HCT116 (cell line): Measurements from ENCODE around the gene MED14. TPM values are rescaled to one million over a fixed set of nuclear protein-coding genes. Genes with fewer than 3 reads are reported as not detected.

Experiments used
- ATAC-seq: fragments of 200-7000 bp; cut with Tn5 transposase; 2 replicates; pipeline ENCODE4 v1.9.1; 2020; ENCODE audit warnings: mild to moderate bottlenecking, moderate library complexity
- BruUV-seq: library from RNA; stranded (reverse); fragments of 400-500 nt; replicated peaks from 2 replicates; lab custom pipeline; 2021; lab: Mats Ljungman, UMichigan
- CTCF ChIA-PET: fragments of 300-600 bp; sonication (Branson Sonifier 250); formaldehyde crosslinking; loops from one replicate; lab custom pipeline; 2021; ENCODE audit warnings: antibody characterized with exemption; lab: Charles Lee
- POLR2A ChIA-PET: fragments of 300-600, 350-600 bp; sonication (Branson Sonifier 250); formaldehyde crosslinking; loops from one replicate; lab custom pipeline; 2021; ENCODE audit warnings: antibody characterized with exemption; lab: Charles Lee
- RAD21 ChIA-PET, 2 experiments: fragments of 300-600 bp; sonication (Branson Sonifier 250); formaldehyde crosslinking; loops; one replicate each; lab custom pipeline; 2023; ENCODE audit warnings: low total read pairs in 2 of 2; ENCODE audit not compliant: uncharacterized antibody in 2 of 2, unreplicated experiment in 2 of 2, low non-redundant PET in 1 of 2; lab: Charles Lee
- DNase-seq: peaks from one replicate; pipeline ENCODE4 v3.0.0-alpha.2; 2010; ENCODE audit warnings: low read depth, low spot score
- H2AFZ ChIP-seq: fragments of 200-600 bp; shearing (Covaris generic), sonication (generic); 2 replicates; pipeline ENCODE4 v1.6.1; 2017; ENCODE audit warnings: low read depth, mixed run types, mixed read lengths, antibody characterized with exemption, low read length; ENCODE audit not compliant: poor library complexity, severe bottlenecking
- H3K27ac ChIP-seq: 2 replicates; pipeline ENCODE4 v1.5.1; 2012; ENCODE audit warnings: low read depth, low read length
- H3K27me3 ChIP-seq: fragments of 200-600 bp; sonication (generic); 2 replicates; pipeline ENCODE4 v1.6.1; 2016; ENCODE audit warnings: mixed run types, low read length, mixed read lengths; ENCODE audit not compliant: insufficient read depth
- H3K36me3 ChIP-seq, 2 experiments: fragments of 200-500 bp in 1 of 2; fragments of 200-600 bp in 1 of 2; sonication (Bioruptor generic) in 1 of 2; sonication (generic) in 1 of 2; 2 replicates each; pipeline versions ENCODE4 v1.5.1 to v1.6.1; 2014 to 2016; ENCODE audit warnings: low read length in 2 of 2, inconsistent platforms in 1 of 2, mixed read lengths in 1 of 2, mixed run types in 1 of 2; ENCODE audit not compliant: insufficient read depth in 2 of 2, control insufficient read depth in 1 of 2
- H3K4me1 ChIP-seq, 2 experiments: fragments of 200-600 bp in 1 of 2; sonication (generic) in 1 of 2; 2 replicates each; pipeline versions ENCODE4 v1.5.1 to v1.6.1; 2012 to 2017; ENCODE audit warnings: low read length in 2 of 2, inconsistent platforms in 1 of 2, mild to moderate bottlenecking in 1 of 2, mixed read lengths in 1 of 2, mixed run types in 1 of 2, moderate library complexity in 1 of 2; ENCODE audit not compliant: insufficient read depth in 2 of 2, control insufficient read depth in 1 of 2
- H3K4me2 ChIP-seq: fragments of 200-600 bp; sonication (generic); 2 replicates; pipeline ENCODE4 v1.6.1; 2017; ENCODE audit warnings: mixed run types, low read length, mixed read lengths
- H3K4me3 ChIP-seq, 2 experiments: fragments of 200-600 bp in 1 of 2; sonication (generic) in 1 of 2; replicated peaks in 1 of 2; 2 replicates each; pipeline ENCODE4 v1.5.1; 2011 to 2016; ENCODE audit warnings: low read length in 2 of 2, control low read depth in 1 of 2, low read depth in 1 of 2, mild to moderate bottlenecking in 1 of 2, mixed read lengths in 1 of 2, mixed run types in 1 of 2
- H3K79me2 ChIP-seq: fragments of 200-600 bp; sonication (generic); 2 replicates; pipeline ENCODE4 v1.6.1; 2017; ENCODE audit warnings: mild to moderate bottlenecking, mixed run types, low read length, moderate library complexity, mixed read lengths; ENCODE audit not compliant: insufficient read depth
- H3K9ac ChIP-seq: fragments of 200-600 bp; sonication (generic); 2 replicates; pipeline ENCODE4 v1.6.1; 2016; ENCODE audit warnings: low read length, mixed read lengths
- H3K9me2 ChIP-seq: fragments of 200-600 bp; sonication (generic), shearing (Covaris generic); 2 replicates; pipeline ENCODE4 v1.6.1; 2017; ENCODE audit warnings: mixed run types, mild to moderate bottlenecking, moderate library complexity; ENCODE audit not compliant: insufficient read depth
- H3K9me3 ChIP-seq, 2 experiments: fragments of 200-500 bp in 1 of 2; fragments of 200-600 bp in 1 of 2; sonication (Bioruptor generic) in 1 of 2; sonication (generic) in 1 of 2; 2 replicates each; pipeline ENCODE4 v1.6.1; 2014 to 2017; ENCODE audit warnings: low read length in 2 of 2, mixed read lengths in 2 of 2, inconsistent platforms in 1 of 2, low read depth in 1 of 2, mild to moderate bottlenecking in 1 of 2, mixed run types in 1 of 2, moderate library complexity in 1 of 2; ENCODE audit not compliant: control insufficient read depth in 1 of 2, insufficient read depth in 1 of 2
- H4K20me1 ChIP-seq: fragments of 200-600 bp; sonication (generic), shearing (Covaris generic); 2 replicates; pipeline ENCODE4 v1.6.1; 2017; ENCODE audit warnings: mixed run types, mild to moderate bottlenecking, moderate library complexity; ENCODE audit not compliant: insufficient read depth
- CBX3 ChIP-seq: IDR thresholded peaks from 2 replicates; pipeline ENCODE4 v1.6.1; 2012; ENCODE audit warnings: low read depth
- CEBPB ChIP-seq: IDR thresholded peaks from 2 replicates; pipeline ENCODE4 v1.6.1; 2012; ENCODE audit warnings: low read depth
- ELF1 ChIP-seq: IDR thresholded peaks from 2 replicates; pipeline ENCODE4 v1.6.1; 2012; ENCODE audit warnings: low read depth, borderline replicate concordance
- EZH2phosphoT487 ChIP-seq: fragments of 200-600 bp; IDR thresholded peaks from 2 replicates; pipeline ENCODE4 v1.6.1; 2018; ENCODE audit warnings: antibody characterized with exemption, borderline replicate concordance
- FOSL1 ChIP-seq: IDR thresholded peaks from 2 replicates; pipeline ENCODE4 v1.6.1; 2012; ENCODE audit warnings: low read depth
- JUND ChIP-seq: IDR thresholded peaks from 2 replicates; pipeline ENCODE4 v1.6.1; 2012
- MAX ChIP-seq: IDR thresholded peaks from 2 replicates; pipeline ENCODE4 v1.6.1; 2012
- POLR2A ChIP-seq: IDR thresholded peaks from 2 replicates; pipeline ENCODE4 v1.7.0; 2011; ENCODE audit warnings: borderline replicate concordance; ENCODE audit not compliant: insufficient read depth, insufficient read length; ENCODE audit errors: extremely low read depth
- POLR2AphosphoS5 ChIP-seq: IDR thresholded peaks from 2 replicates; pipeline ENCODE4 v1.6.1; 2011; ENCODE audit warnings: mild to moderate bottlenecking, low read depth, low read length, moderate library complexity
- SIN3A ChIP-seq: IDR thresholded peaks from 2 replicates; pipeline ENCODE4 v1.6.1; 2012; ENCODE audit warnings: low read depth
- SRF ChIP-seq: IDR thresholded peaks from 2 replicates; pipeline ENCODE4 v1.6.1; 2012; ENCODE audit warnings: low read depth
- TCF7L2 ChIP-seq: IDR thresholded peaks from 2 replicates; pipeline ENCODE4 v1.7.0; 2011; ENCODE audit warnings: borderline replicate concordance, inconsistent platforms; ENCODE audit not compliant: insufficient read depth, insufficient read length; ENCODE audit errors: extremely low read depth
- YY1 ChIP-seq: IDR thresholded peaks from 2 replicates; pipeline ENCODE4 v1.6.1; 2011; ENCODE audit warnings: low read length, low read depth, moderate library complexity, mild to moderate bottlenecking; ENCODE audit not compliant: insufficient replicate concordance; ENCODE audit errors: extremely low read depth
- intact Hi-C: fragments of 100-400 bp; cut with micrococcal nuclease; formaldehyde crosslinking; loops from 2 replicates; pipeline ENCODE4 v1.10.0; 2022
- total RNA-seq: library from RNA; stranded (reverse); gene quantifications from one replicate; pipeline ENCODE4 v1.2.1, GENCODE V29; 2021; ENCODE audit not compliant: unreplicated experiment
- TF ChIP-seq, protein P1 (sequence below): IDR thresholded peaks from 2 replicates; pipeline ENCODE4 v1.6.1; 2012
- TF ChIP-seq, protein P2 (sequence below): IDR thresholded peaks from 2 replicates; pipeline ENCODE4 v1.6.1; 2012; ENCODE audit warnings: low read depth
- TF ChIP-seq, protein P3 (sequence below): IDR thresholded peaks from 2 replicates; pipeline ENCODE4 v1.6.1; 2011; ENCODE audit warnings: mild to moderate bottlenecking, low read length, moderate library complexity; ENCODE audit not compliant: insufficient replicate concordance; ENCODE audit errors: extremely low read depth

MED14 gene
- total RNA-seq, 1 experiment from 2014 or later, result 51.8 TPM

GRCh38 chrX:40727093-40727492 lies 8.2 kb downstream of the MED14 start:
- no peak overlapping the region for H3K4me2 ChIP-seq
- H3K79me2 ChIP-seq, result peaks cover 58% of the 10 kb centered on the region
- DNase-seq, result no peak
- H3K9ac ChIP-seq, result no peak overlapping the region
- CTCF ChIA-PET, result no interaction called here
- no peaks in the 10 kb centered on the region for H3K4me1 ChIP-seq
- BruUV-seq, result no TSS peak
- H3K27ac ChIP-seq, result no peak overlapping the region
- intact Hi-C loops, result no loop called here
- H3K9me2 ChIP-seq, result no peaks in the 10 kb centered on the region
- H3K27me3 ChIP-seq, result no peaks in the 10 kb centered on the region
- POLR2A ChIA-PET, result no interaction called here
- no peak for ATAC-seq
- TF ChIP-seq POLR2AphosphoS5 (no peak), POLR2A (no peak), ELF1 (no peak), TCF7L2 (no peak), JUND (no peak), YY1 (no peak), SIN3A (no peak), EZH2phosphoT487 (no peak), FOSL1 (no peak), CEBPB (no peak), MAX (no peak), CBX3 (no peak), SRF (no peak)
- TF ChIP-seq, protein P1, sequence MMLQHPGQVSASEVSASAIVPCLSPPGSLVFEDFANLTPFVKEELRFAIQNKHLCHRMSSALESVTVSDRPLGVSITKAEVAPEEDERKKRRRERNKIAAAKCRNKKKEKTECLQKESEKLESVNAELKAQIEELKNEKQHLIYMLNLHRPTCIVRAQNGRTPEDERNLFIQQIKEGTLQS, result no peak
- TF ChIP-seq, protein P2, sequence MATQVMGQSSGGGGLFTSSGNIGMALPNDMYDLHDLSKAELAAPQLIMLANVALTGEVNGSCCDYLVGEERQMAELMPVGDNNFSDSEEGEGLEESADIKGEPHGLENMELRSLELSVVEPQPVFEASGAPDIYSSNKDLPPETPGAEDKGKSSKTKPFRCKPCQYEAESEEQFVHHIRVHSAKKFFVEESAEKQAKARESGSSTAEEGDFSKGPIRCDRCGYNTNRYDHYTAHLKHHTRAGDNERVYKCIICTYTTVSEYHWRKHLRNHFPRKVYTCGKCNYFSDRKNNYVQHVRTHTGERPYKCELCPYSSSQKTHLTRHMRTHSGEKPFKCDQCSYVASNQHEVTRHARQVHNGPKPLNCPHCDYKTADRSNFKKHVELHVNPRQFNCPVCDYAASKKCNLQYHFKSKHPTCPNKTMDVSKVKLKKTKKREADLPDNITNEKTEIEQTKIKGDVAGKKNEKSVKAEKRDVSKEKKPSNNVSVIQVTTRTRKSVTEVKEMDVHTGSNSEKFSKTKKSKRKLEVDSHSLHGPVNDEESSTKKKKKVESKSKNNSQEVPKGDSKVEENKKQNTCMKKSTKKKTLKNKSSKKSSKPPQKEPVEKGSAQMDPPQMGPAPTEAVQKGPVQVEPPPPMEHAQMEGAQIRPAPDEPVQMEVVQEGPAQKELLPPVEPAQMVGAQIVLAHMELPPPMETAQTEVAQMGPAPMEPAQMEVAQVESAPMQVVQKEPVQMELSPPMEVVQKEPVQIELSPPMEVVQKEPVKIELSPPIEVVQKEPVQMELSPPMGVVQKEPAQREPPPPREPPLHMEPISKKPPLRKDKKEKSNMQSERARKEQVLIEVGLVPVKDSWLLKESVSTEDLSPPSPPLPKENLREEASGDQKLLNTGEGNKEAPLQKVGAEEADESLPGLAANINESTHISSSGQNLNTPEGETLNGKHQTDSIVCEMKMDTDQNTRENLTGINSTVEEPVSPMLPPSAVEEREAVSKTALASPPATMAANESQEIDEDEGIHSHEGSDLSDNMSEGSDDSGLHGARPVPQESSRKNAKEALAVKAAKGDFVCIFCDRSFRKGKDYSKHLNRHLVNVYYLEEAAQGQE, result no peak
- TF ChIP-seq, protein P3, sequence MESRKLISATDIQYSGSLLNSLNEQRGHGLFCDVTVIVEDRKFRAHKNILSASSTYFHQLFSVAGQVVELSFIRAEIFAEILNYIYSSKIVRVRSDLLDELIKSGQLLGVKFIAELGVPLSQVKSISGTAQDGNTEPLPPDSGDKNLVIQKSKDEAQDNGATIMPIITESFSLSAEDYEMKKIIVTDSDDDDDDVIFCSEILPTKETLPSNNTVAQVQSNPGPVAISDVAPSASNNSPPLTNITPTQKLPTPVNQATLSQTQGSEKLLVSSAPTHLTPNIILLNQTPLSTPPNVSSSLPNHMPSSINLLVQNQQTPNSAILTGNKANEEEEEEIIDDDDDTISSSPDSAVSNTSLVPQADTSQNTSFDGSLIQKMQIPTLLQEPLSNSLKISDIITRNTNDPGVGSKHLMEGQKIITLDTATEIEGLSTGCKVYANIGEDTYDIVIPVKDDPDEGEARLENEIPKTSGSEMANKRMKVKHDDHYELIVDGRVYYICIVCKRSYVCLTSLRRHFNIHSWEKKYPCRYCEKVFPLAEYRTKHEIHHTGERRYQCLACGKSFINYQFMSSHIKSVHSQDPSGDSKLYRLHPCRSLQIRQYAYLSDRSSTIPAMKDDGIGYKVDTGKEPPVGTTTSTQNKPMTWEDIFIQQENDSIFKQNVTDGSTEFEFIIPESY, result no peak
- RAD21 ChIA-PET, result no interaction called here
- H3K9me3 ChIP-seq, result no peaks in the 10 kb centered on the region
- H3K4me3 ChIP-seq, result no peak overlapping the region
- H4K20me1 ChIP-seq, result no peaks in the 10 kb centered on the region; the same call in 1 of the 2 replicates
- no peaks in the 10 kb centered on the region for H3K36me3 ChIP-seq
- no peak overlapping the region for H2AFZ ChIP-seq
